ENCODE measurements around the gene CPOX. TPM values are rescaled to one million over a fixed set of nuclear protein-coding genes. Genes with fewer than 3 reads are reported as not detected.

Gene CPOX
- total RNA-seq, 1 experiment from 2014 or later: 24.7 TPM

DNA sequence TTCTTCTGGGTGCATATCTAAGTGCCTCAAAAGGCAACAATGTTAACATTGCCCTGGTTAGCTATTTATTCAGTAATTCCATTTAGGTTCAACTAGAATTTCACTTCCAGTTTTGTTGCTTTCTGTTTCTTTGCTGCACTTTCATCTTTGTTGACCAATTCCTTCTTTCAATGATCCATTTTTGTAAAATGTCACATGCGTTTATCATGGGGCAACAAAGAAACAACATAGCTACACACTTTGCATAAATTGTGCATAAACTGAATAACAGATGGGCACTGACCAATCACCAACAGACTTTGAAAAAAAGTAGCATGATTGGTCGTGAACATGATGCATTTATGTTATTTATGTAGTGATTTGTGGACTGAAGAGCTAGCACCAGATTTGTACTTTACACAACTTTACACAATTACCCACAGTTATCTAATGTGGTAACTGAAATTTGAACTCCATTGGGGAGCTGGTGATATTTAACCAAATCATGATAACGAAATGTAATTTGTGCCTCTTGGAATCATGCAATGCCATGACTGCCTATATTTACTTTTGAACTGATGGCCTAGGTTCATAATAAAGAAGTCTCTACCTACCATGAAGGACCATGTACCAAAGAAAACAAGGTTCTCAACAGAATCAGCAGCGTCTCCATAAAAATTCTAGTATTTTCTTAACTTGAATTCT is 7.1 kb upstream of the CPOX start:
- Histone ChIP-seq H3K27me3 (ENCODE audit: insufficient read depth, low read length) (no peaks in the 10 kb centered on the region), H2BK120ac (ENCODE audit: low read depth, low read length, poor library complexity, severe bottlenecking) (no peak overlapping the region), H2BK12ac (ENCODE audit: insufficient read length, low read depth, low read length) (no peak overlapping the region), H3K14ac (ENCODE audit: insufficient read depth, low read length) (no peak overlapping the region), H3K9ac (ENCODE audit: extremely low read depth, insufficient read length, low read length) (no peak overlapping the region), H4K20me1 (ENCODE audit: control insufficient read depth, insufficient read depth, insufficient read length) (no peaks in the 10 kb centered on the region), H3K79me2 (ENCODE audit: insufficient read depth, low read length) (no peaks in the 10 kb centered on the region), H2BK20ac (ENCODE audit: low read depth, low read length, poor library complexity, severe bottlenecking) (no peak overlapping the region), H3T11ph (ENCODE audit: low read length) (no peak overlapping the region), H3K27ac (ENCODE audit: insufficient read length, low read depth, low read length) (no peak overlapping the region), H3K18ac (ENCODE audit: insufficient read length, low read depth, low read length) (no peak overlapping the region), H3K23me2 (ENCODE audit: insufficient read length, low read depth, low read length, poor library complexity, severe bottlenecking) (no peaks in the 10 kb centered on the region), H3K79me1 (ENCODE audit: insufficient read depth, low read depth, low read length, poor library complexity, severe bottlenecking) (no peaks in the 10 kb centered on the region), H3K4me1 (ENCODE audit: insufficient read depth, low read length) (no peaks in the 10 kb centered on the region), H2BK15ac (ENCODE audit: low read depth, low read length) (no peak overlapping the region), H4K91ac (ENCODE audit: insufficient read length, low read depth, low read length) (no peak overlapping the region), H4K5ac (ENCODE audit: insufficient read length, low read depth, low read length) (no peak overlapping the region), H4K8ac (replicated peaks; ENCODE audit: insufficient read length, low read depth, low read length) (no peak overlapping the region), H3K4ac (ENCODE audit: low read depth, low read length) (no peak overlapping the region), H3K9me3 (ENCODE audit: control insufficient read depth, low read depth, low read length) (no peaks in the 10 kb centered on the region), H2BK5ac (ENCODE audit: insufficient read length, low read length) (no peak overlapping the region), H2AK5ac (ENCODE audit: insufficient read length, low read length) (no peak overlapping the region), H3K56ac (ENCODE audit: insufficient read length, low read depth, low read length) (no peak overlapping the region), H2AFZ (ENCODE audit: low read length) (no peak overlapping the region), H3K4me2 (ENCODE audit: insufficient read depth, insufficient read length, low read length) (no peak overlapping the region), H3K23ac (ENCODE audit: insufficient read length, low read depth, low read length) (no peak overlapping the region)
- TF ChIP-seq, protein P1, sequence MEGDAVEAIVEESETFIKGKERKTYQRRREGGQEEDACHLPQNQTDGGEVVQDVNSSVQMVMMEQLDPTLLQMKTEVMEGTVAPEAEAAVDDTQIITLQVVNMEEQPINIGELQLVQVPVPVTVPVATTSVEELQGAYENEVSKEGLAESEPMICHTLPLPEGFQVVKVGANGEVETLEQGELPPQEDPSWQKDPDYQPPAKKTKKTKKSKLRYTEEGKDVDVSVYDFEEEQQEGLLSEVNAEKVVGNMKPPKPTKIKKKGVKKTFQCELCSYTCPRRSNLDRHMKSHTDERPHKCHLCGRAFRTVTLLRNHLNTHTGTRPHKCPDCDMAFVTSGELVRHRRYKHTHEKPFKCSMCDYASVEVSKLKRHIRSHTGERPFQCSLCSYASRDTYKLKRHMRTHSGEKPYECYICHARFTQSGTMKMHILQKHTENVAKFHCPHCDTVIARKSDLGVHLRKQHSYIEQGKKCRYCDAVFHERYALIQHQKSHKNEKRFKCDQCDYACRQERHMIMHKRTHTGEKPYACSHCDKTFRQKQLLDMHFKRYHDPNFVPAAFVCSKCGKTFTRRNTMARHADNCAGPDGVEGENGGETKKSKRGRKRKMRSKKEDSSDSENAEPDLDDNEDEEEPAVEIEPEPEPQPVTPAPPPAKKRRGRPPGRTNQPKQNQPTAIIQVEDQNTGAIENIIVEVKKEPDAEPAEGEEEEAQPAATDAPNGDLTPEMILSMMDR (conservative IDR thresholded peaks at IDR 0.05): no peak
- H3K4me3 Mint-ChIP-seq: no peak overlapping the region
- H3K36me3 Mint-ChIP-seq (ENCODE audit: insufficient read depth in 1 of 3, low read depth in 3 of 3): no peaks in the 10 kb centered on the region
- no peaks in the 10 kb centered on the region; a peak in 1 of 5 replicates for H3K9me3 Mint-ChIP-seq
- H3K27ac Mint-ChIP-seq: no peak overlapping the region
- no peaks in the 10 kb centered on the region; the same call in 1 of the 2 replicates for H3K27me3 Mint-ChIP-seq (ENCODE audit: low read depth)
- H3K4me1 Mint-ChIP-seq: no peaks in the 10 kb centered on the region
- WGBS (ENCODE audit: extremely low coverage, insufficient read length, low lambda C conversion rate): no CpG with 5 or more reads among the region's 4 CpGs
- no peak for DNase-seq

Measured in H9 (cell line).